GM23338 (cell line): ENCODE measurements around the gene IFT43. TPM values are rescaled to one million over a fixed set of nuclear protein-coding genes. Genes with fewer than 3 reads are reported as not detected.

Experiments used
- ATAC-seq: fragments of 200-7000 bp; cut with Tn5 transposase; 3 replicates; pipeline ENCODE4 v1.9.1; 2020
- DNase-seq: peaks from one replicate; pipeline ENCODE4 v3.0.0-alpha.2; 2015; ENCODE audit warnings: low spot score
- H2AFZ ChIP-seq: fragments of 200-600 bp; sonication (generic); 2 replicates; pipeline ENCODE4 v1.8.0; 2016; ENCODE audit warnings: antibody characterized with exemption, mild to moderate bottlenecking, moderate library complexity
- H3F3A ChIP-seq: fragments of 200-600 bp; sonication (generic); replicated peaks from 2 replicates; pipeline ENCODE4 v1.8.0; 2017; ENCODE audit warnings: antibody characterized with exemption, mixed run types, low read depth
- H3K27ac ChIP-seq: fragments of 200-600 bp; sonication (generic); 2 replicates; pipeline ENCODE4 v1.6.1; 2016; ENCODE audit warnings: low read depth
- H3K27me3 ChIP-seq: fragments of 200-600 bp; sonication (generic); 2 replicates; pipeline ENCODE4 v1.8.0; 2016; ENCODE audit warnings: mild to moderate bottlenecking, mixed run types, moderate library complexity; ENCODE audit not compliant: insufficient read depth
- H3K36me3 ChIP-seq: fragments of 200-600 bp; sonication (generic); 2 replicates; pipeline ENCODE4 v1.8.0; 2016; ENCODE audit warnings: mild to moderate bottlenecking; ENCODE audit not compliant: insufficient read depth
- H3K4me1 ChIP-seq: fragments of 200-600 bp; sonication (generic); 2 replicates; pipeline ENCODE4 v1.8.0; 2016; ENCODE audit warnings: mild to moderate bottlenecking, moderate library complexity; ENCODE audit not compliant: insufficient read depth
- H3K4me2 ChIP-seq: fragments of 200-600 bp; sonication (generic); 2 replicates; pipeline ENCODE4 v1.7.1; 2017; ENCODE audit warnings: mixed run types
- H3K4me3 ChIP-seq: fragments of 200-600 bp; sonication (generic); 2 replicates; pipeline ENCODE4 v1.6.1; 2016; ENCODE audit warnings: mixed run types
- H3K79me2 ChIP-seq: fragments of 200-600 bp; sonication (generic); replicated peaks from 2 replicates; pipeline ENCODE4 v1.8.0; 2017; ENCODE audit warnings: mild to moderate bottlenecking; ENCODE audit not compliant: insufficient read depth
- H3K9me2 ChIP-seq: fragments of 200-600 bp; sonication (generic); 2 replicates; pipeline ENCODE4 v1.8.0; 2017; ENCODE audit not compliant: insufficient read depth
- H4K20me1 ChIP-seq: fragments of 200-600 bp; sonication (generic); replicated peaks from 2 replicates; pipeline ENCODE4 v1.8.0; 2017; ENCODE audit warnings: mild to moderate bottlenecking; ENCODE audit not compliant: insufficient read depth
- H3K27ac Mint-ChIP-seq: 2 replicates; pipeline ENCODE4 v1.8.0; 2020; ENCODE audit warnings: inconsistent platforms, mild to moderate bottlenecking, moderate library complexity, mixed read lengths
- H3K27me3 Mint-ChIP-seq: 3 replicates; pipeline ENCODE4 v1.8.0; 2022; ENCODE audit warnings: low read depth, mild to moderate bottlenecking, moderate library complexity, mixed read lengths, inconsistent platforms; ENCODE audit not compliant: insufficient read depth, poor library complexity
- H3K36me3 Mint-ChIP-seq: 3 replicates; pipeline ENCODE4 v1.8.0; 2021; ENCODE audit warnings: low read depth, mild to moderate bottlenecking, inconsistent platforms, moderate library complexity, mixed read lengths
- H3K4me1 Mint-ChIP-seq: 3 replicates; pipeline ENCODE4 v1.8.0; 2020; ENCODE audit warnings: mild to moderate bottlenecking, inconsistent platforms, mixed read lengths
- H3K4me3 Mint-ChIP-seq: 3 replicates; pipeline ENCODE4 v1.8.0; 2021; ENCODE audit warnings: moderate library complexity, mild to moderate bottlenecking, inconsistent platforms, mixed read lengths
- H3K9me3 Mint-ChIP-seq: 3 replicates; pipeline ENCODE4 v1.8.0; 2020; ENCODE audit warnings: moderate library complexity, mild to moderate bottlenecking, inconsistent platforms, mixed read lengths
- CREB1 ChIP-seq: fragments of 250-450 bp; sonication (Bioruptor Pico); IDR thresholded peaks from 2 replicates; pipeline ENCODE4 v1.5.0; 2020; ENCODE audit warnings: low read depth, mild to moderate bottlenecking, moderate library complexity
- ETS1 ChIP-seq: IDR thresholded peaks from 2 replicates; pipeline ENCODE4 v1.6.1; 2016; ENCODE audit warnings: antibody characterized with exemption
- EZH2 ChIP-seq: fragments of 200-600 bp; sonication (generic); IDR thresholded peaks from one replicate; pipeline ENCODE4 v1.8.0; 2017; ENCODE audit warnings: antibody characterized with exemption, mild to moderate bottlenecking, low read depth; ENCODE audit not compliant: unreplicated experiment
- EZH2phosphoT487 ChIP-seq: fragments of 200-600 bp; sonication (generic); IDR thresholded peaks from one replicate; pipeline ENCODE4 v1.8.1; 2018; ENCODE audit warnings: antibody characterized with exemption; ENCODE audit not compliant: unreplicated experiment
- JUNB ChIP-seq: IDR thresholded peaks from one replicate; pipeline ENCODE4 v1.6.1; 2016; ENCODE audit warnings: antibody characterized with exemption; ENCODE audit not compliant: unreplicated experiment
- STAT1 ChIP-seq: IDR thresholded peaks from one replicate; pipeline ENCODE4 v1.6.1; 2016; ENCODE audit warnings: antibody characterized with exemption; ENCODE audit not compliant: unreplicated experiment
- ZNF331 ChIP-seq: fragments of 250-450 bp; sonication (Bioruptor Pico); IDR thresholded peaks from 2 replicates; pipeline ENCODE4 v1.5.0; 2020; ENCODE audit warnings: low read depth, mild to moderate bottlenecking, moderate library complexity
- polyA plus RNA-seq: library from polyadenylated mRNA; unstranded; fragments of >200 nt; fragmentation: Nextera tagmentation; extraction: Ambion mirVana; gene quantifications from 2 replicates; pipeline ENCODE4 v1.2.1, GENCODE V29; 2016
- total RNA-seq: library from RNA; depleted of rRNA; stranded (reverse); fragments of >200 nt; shearing (Covaris generic); gene quantifications from 2 replicates; pipeline ENCODE4 v1.2.3, GENCODE V29; 2014
- TF ChIP-seq, protein P1 (sequence below): fragments of 250-450 bp; sonication (Bioruptor Pico); IDR thresholded peaks from 2 replicates; pipeline ENCODE4 v1.5.0; 2020; ENCODE audit warnings: mild to moderate bottlenecking, moderate library complexity

The IFT43 gene
- total and polyA plus RNA-seq, 2 experiments from 2014 or later = 21.5 to 43.1 TPM

DNA sequence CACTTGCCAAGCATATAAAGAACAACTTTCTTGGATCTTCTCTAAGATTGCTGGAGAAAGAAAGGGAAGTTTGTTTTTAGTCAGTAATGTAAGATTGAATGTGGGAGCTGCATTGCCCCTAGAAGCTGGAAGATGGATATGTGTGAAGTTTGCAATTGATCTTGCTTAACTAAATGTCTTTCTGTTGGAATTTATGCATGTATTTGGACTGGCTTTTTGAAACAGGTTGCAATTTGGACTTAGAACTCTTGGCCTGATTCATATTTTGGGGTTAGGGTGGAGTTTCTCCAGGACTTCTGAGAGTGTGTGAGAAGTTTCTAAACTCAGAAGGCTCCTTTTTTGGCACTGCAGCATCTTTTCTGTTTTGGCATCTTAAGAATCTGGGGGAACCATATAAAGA is 26.4 kb downstream of the IFT43 start (continued):
- TF ChIP-seq, protein P1, sequence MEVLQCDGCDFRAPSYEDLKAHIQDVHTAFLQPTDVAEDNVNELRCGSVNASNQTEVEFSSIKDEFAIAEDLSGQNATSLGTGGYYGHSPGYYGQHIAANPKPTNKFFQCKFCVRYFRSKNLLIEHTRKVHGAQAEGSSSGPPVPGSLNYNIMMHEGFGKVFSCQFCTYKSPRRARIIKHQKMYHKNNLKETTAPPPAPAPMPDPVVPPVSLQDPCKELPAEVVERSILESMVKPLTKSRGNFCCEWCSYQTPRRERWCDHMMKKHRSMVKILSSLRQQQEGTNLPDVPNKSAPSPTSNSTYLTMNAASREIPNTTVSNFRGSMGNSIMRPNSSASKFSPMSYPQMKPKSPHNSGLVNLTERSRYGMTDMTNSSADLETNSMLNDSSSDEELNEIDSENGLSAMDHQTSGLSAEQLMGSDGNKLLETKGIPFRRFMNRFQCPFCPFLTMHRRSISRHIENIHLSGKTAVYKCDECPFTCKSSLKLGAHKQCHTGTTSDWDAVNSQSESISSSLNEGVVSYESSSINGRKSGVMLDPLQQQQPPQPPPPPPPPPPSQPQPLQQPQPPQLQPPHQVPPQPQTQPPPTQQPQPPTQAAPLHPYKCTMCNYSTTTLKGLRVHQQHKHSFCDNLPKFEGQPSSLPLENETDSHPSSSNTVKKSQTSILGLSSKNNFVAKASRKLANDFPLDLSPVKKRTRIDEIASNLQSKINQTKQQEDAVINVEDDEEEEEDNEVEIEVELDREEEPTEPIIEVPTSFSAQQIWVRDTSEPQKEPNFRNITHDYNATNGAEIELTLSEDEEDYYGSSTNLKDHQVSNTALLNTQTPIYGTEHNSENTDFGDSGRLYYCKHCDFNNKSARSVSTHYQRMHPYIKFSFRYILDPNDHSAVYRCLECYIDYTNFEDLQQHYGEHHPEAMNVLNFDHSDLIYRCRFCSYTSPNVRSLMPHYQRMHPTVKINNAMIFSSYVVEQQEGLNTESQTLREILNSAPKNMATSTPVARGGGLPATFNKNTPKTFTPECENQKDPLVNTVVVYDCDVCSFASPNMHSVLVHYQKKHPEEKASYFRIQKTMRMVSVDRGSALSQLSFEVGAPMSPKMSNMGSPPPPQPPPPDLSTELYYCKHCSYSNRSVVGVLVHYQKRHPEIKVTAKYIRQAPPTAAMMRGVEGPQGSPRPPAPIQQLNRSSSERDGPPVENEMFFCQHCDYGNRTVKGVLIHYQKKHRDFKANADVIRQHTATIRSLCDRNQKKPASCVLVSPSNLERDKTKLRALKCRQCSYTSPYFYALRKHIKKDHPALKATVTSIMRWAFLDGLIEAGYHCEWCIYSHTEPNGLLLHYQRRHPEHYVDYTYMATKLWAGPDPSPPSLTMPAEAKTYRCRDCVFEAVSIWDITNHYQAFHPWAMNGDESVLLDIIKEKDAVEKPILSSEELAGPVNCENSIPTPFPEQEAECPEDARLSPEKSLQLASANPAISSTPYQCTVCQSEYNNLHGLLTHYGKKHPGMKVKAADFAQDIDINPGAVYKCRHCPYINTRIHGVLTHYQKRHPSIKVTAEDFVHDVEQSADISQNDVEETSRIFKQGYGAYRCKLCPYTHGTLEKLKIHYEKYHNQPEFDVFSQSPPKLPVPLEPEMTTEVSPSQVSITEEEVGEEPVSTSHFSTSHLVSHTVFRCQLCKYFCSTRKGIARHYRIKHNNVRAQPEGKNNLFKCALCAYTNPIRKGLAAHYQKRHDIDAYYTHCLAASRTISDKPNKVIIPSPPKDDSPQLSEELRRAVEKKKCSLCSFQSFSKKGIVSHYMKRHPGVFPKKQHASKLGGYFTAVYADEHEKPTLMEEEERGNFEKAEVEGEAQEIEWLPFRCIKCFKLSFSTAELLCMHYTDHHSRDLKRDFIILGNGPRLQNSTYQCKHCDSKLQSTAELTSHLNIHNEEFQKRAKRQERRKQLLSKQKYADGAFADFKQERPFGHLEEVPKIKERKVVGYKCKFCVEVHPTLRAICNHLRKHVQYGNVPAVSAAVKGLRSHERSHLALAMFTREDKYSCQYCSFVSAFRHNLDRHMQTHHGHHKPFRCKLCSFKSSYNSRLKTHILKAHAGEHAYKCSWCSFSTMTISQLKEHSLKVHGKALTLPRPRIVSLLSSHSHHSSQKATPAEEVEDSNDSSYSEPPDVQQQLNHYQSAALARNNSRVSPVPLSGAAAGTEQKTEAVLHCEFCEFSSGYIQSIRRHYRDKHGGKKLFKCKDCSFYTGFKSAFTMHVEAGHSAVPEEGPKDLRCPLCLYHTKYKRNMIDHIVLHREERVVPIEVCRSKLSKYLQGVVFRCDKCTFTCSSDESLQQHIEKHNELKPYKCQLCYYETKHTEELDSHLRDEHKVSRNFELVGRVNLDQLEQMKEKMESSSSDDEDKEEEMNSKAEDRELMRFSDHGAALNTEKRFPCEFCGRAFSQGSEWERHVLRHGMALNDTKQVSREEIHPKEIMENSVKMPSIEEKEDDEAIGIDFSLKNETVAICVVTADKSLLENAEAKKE (CRISPR knock-in tag) = no peak

DNA sequence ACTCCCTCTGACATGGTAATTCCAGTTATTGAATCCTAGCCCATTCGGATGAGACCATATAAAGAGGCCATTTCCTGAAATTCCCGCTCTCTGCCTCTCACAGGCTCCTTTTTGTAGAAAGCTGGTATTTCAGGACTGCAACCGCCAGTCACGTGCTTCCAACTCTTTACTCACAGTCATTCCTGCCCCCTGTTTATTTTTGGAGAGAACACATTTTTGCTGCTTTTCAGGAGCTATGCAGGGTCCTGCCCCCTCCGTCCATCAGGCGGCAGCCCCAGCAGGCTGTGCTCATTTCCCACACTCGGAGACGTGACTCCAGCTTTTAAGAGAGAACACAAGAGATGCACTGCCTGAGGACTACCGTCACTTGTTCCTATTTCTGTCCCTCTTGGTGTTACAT is 26.8 kb downstream of the IFT43 start:
- Mint-ChIP-seq H3K27ac (peak overlapping the region; percentile 48; the same call in 1 of the 2 replicates), H3K4me3 (no peak overlapping the region), H3K9me3 (no peaks in the 10 kb centered on the region), H3K27me3 (peaks cover 4% of the 10 kb centered on the region), H3K4me1 (peaks cover 17% of the 10 kb centered on the region; the same call in 2 of the 3 replicates), H3K36me3 (peaks cover 7% of the 10 kb centered on the region; the same call in 2 of the 3 replicates)
- Histone ChIP-seq H3K4me3 (no peak overlapping the region), H3K27me3 (no peaks in the 10 kb centered on the region), H3K4me1 (peaks cover 22% of the 10 kb centered on the region), H3K9me2 (0 out of 2 replicates have a peak, but pooled peaks cover 4% of the 10 kb centered on the region), H2AFZ (no peak overlapping the region), H4K20me1 (peaks cover under 1% of the 10 kb centered on the region; the same call in 1 of the 2 replicates), H3K79me2 (no peaks in the 10 kb centered on the region), H3F3A (no peaks in the 10 kb centered on the region), H3K4me2 (no peak overlapping the region; the same call in 1 of the 2 replicates), H3K27ac (no peak overlapping the region), H3K36me3 (no peaks in the 10 kb centered on the region)
- ATAC-seq = peak; percentile 28; the same call in 1 of the 3 replicates
- TF ChIP-seq, protein P1 (CRISPR knock-in tag) = no peak
- TF ChIP-seq CREB1 (CRISPR knock-in tag) (no peak), STAT1 (no peak), ETS1 (no peak), JUNB (no peak), EZH2 (no peak), EZH2phosphoT487 (no peak), ZNF331 (CRISPR knock-in tag) (no peak)
- DNase-seq = peak; percentile 42
